IMR-90 (cell line): Measurements from ENCODE around the gene ZNF774. TPM values are rescaled to one million over a fixed set of nuclear protein-coding genes. Genes with fewer than 3 reads are reported as not detected.

Experiments
- ATAC-seq: fragments of 200-7000 bp; cut with Tn5 transposase; 2 replicates; pipeline ENCODE4 v1.9.1; 2020; ENCODE audit warnings: low read depth, mild to moderate bottlenecking, moderate library complexity
- BruUV-seq: library from RNA; stranded (reverse); fragments of 400-500 nt; replicated peaks from 2 replicates; lab custom pipeline; 2021; lab: Mats Ljungman, UMichigan
- CTCF ChIA-PET: fragments of 300-600 bp; formaldehyde crosslinking; extraction: SDS; loops from one replicate; lab custom pipeline; 2021; ENCODE audit warnings: antibody characterized with exemption; lab: Yijun Ruan, JAX
- POLR2A ChIA-PET: fragments of 300-600 bp; sonication (Branson Sonifier 250); formaldehyde crosslinking; loops from one replicate; lab custom pipeline; 2022; ENCODE audit warnings: antibody characterized with exemption; ENCODE audit not compliant: unreplicated experiment; lab: Charles Lee
- DNase-seq: peaks from one replicate; pipeline ENCODE4 v3.0.0; 2013
- H2AFZ ChIP-seq: replicated peaks from 2 replicates; pipeline ENCODE3; 2013; ENCODE audit warnings: low read length, mild to moderate bottlenecking; ENCODE audit not compliant: poor library complexity
- H2AK5ac ChIP-seq: 2 replicates; pipeline ENCODE4 v1.6.1; 2013; ENCODE audit warnings: low read depth, low read length, inconsistent platforms
- H2AK9ac ChIP-seq: replicated peaks from 2 replicates; pipeline ENCODE3; 2013; ENCODE audit warnings: mild to moderate bottlenecking, low read depth, low read length, moderate library complexity; ENCODE audit not compliant: poor library complexity
- H2BK120ac ChIP-seq: 2 replicates; pipeline ENCODE4 v1.6.1; 2013; ENCODE audit warnings: low read depth, low read length, inconsistent platforms
- H2BK15ac ChIP-seq: 3 replicates; pipeline ENCODE4 v1.6.1; 2013; ENCODE audit warnings: low read depth, low read length, inconsistent platforms
- H2BK20ac ChIP-seq: 2 replicates; pipeline ENCODE4 v1.6.1; 2013; ENCODE audit warnings: low read depth, mild to moderate bottlenecking, inconsistent platforms, low read length, moderate library complexity
- H2BK5ac ChIP-seq: 2 replicates; pipeline ENCODE4 v1.6.1; 2013; ENCODE audit warnings: mild to moderate bottlenecking, low read depth, low read length, inconsistent platforms; ENCODE audit not compliant: poor library complexity, severe bottlenecking
- H3K14ac ChIP-seq: replicated peaks from 2 replicates; pipeline ENCODE4 v1.6.1; 2013; ENCODE audit warnings: low read depth, low read length, inconsistent platforms
- H3K18ac ChIP-seq: 2 replicates; pipeline ENCODE4 v1.6.1; 2013; ENCODE audit warnings: low read depth, low read length, control low read depth
- H3K23ac ChIP-seq: 2 replicates; pipeline ENCODE4 v1.6.1; 2013; ENCODE audit warnings: low read depth, low read length, inconsistent platforms
- H3K27ac ChIP-seq: 2 replicates; pipeline ENCODE4 v1.5.1; 2013; ENCODE audit warnings: mild to moderate bottlenecking, control low read depth, low read length; ENCODE audit not compliant: insufficient read depth
- H3K27me3 ChIP-seq: 2 replicates; pipeline ENCODE4 v1.6.1; 2013; ENCODE audit warnings: low read length; ENCODE audit not compliant: control insufficient read depth, insufficient read depth
- H3K36me3 ChIP-seq: 2 replicates; pipeline ENCODE4 v1.6.1; 2013; ENCODE audit warnings: low read length, mixed read lengths; ENCODE audit not compliant: control insufficient read depth, insufficient read depth
- H3K4ac ChIP-seq: 2 replicates; pipeline ENCODE4 v1.6.1; 2013; ENCODE audit warnings: low read depth, low read length, inconsistent platforms
- H3K4me1 ChIP-seq: 2 replicates; pipeline ENCODE4 v1.6.1; 2013; ENCODE audit warnings: low read length, mixed read lengths; ENCODE audit not compliant: control insufficient read depth, insufficient read depth
- H3K4me2 ChIP-seq: 2 replicates; pipeline ENCODE4 v1.6.1; 2013; ENCODE audit warnings: low read depth, mild to moderate bottlenecking, control low read depth, low read length, moderate library complexity
- H3K4me3 ChIP-seq: 2 replicates; pipeline ENCODE4 v1.5.1; 2013; ENCODE audit warnings: low read depth, mild to moderate bottlenecking, control low read depth, low read length, moderate library complexity; ENCODE audit not compliant: insufficient read depth
- H3K56ac ChIP-seq: 2 replicates; pipeline ENCODE4 v1.6.1; 2013; ENCODE audit warnings: low read length, inconsistent platforms; ENCODE audit not compliant: insufficient read depth; ENCODE audit errors: extremely low read depth
- H3K79me1 ChIP-seq, 2 experiments: 2 replicates each; pipeline ENCODE4 v1.6.1; 2013; ENCODE audit warnings: low read length in 2 of 2, inconsistent platforms in 1 of 2, low read depth in 1 of 2
- H3K9ac ChIP-seq: 2 replicates; pipeline ENCODE4 v1.6.1; 2013; ENCODE audit warnings: low read depth, low read length, control low read depth
- H3K9me1 ChIP-seq: 2 replicates; pipeline ENCODE4 v1.6.1; 2013; ENCODE audit warnings: low read length, inconsistent platforms; ENCODE audit not compliant: insufficient read depth
- H3K9me3 ChIP-seq: 2 replicates; pipeline ENCODE4 v1.6.1; 2013; ENCODE audit warnings: low read length; ENCODE audit not compliant: control insufficient read depth, insufficient read depth
- H4K20me1 ChIP-seq: 2 replicates; pipeline ENCODE4 v1.6.1; 2013; ENCODE audit warnings: low read length, inconsistent platforms; ENCODE audit not compliant: insufficient read depth
- H4K5ac ChIP-seq: 2 replicates; pipeline ENCODE4 v1.6.1; 2013; ENCODE audit warnings: mild to moderate bottlenecking, low read depth, low read length, control low read depth
- H4K8ac ChIP-seq, 2 experiments: 2 replicates each; pipeline ENCODE4 v1.6.1; 2013; ENCODE audit warnings: low read depth in 2 of 2, low read length in 2 of 2, control low read depth in 1 of 2, inconsistent platforms in 1 of 2
- H4K91ac ChIP-seq: 2 replicates; pipeline ENCODE4 v1.6.1; 2013; ENCODE audit warnings: low read depth, low read length, inconsistent platforms; ENCODE audit not compliant: insufficient read depth
- BHLHE40 ChIP-seq: fragments of 150-350 bp; IDR thresholded peaks from 2 replicates; pipeline ENCODE4 v1.6.1; 2016; ENCODE audit warnings: mild to moderate bottlenecking, low read depth, low read length
- CEBPB ChIP-seq: IDR thresholded peaks from 2 replicates; pipeline ENCODE4 v1.6.1; 2012; ENCODE audit warnings: low read depth, low read length, improper control_type of control experiment
- MAZ ChIP-seq: IDR thresholded peaks from 2 replicates; pipeline ENCODE4 v1.6.1; 2012; ENCODE audit warnings: low read depth, mild to moderate bottlenecking, low read length, improper control_type of control experiment, moderate library complexity, borderline replicate concordance
- dilution Hi-C: fragments of 300-500 bp; cut with HindIII; formaldehyde crosslinking; loops from one replicate; pipeline ENCODE4 v1.14.3; 2018; ENCODE audit warnings: low sequenced_read_pairs; ENCODE audit not compliant: unreplicated experiment
- in situ Hi-C: fragments of 300-500 bp; cut with MboI; formaldehyde crosslinking; loops from 3 replicates; pipeline ENCODE4 v1.14.3; 2019; ENCODE audit warnings: low sequenced_read_pairs, inconsistent platforms, mixed read lengths
- intact Hi-C: fragments of 100-400 bp; cut with micrococcal nuclease; formaldehyde crosslinking; loops from 2 replicates; pipeline ENCODE4 v1.10.0; 2022
- polyA plus RNA-seq, 3 experiments: library from polyadenylated mRNA; depleted of rRNA; stranded (reverse); fragments of >200 nt; gene quantifications; 2 replicates each; pipeline ENCODE4 v1.2.3, GENCODE V29; 2012; ENCODE audit warnings: low replicate concordance in 1 of 3
- total RNA-seq: library from RNA; depleted of rRNA; stranded (reverse); fragments of >200 nt; gene quantifications from 2 replicates; pipeline ENCODE4 v1.2.3, GENCODE V29; 2012

Gene ZNF774
- total and polyA plus RNA-seq, 2 of the 4 experiments (the other 2 are of a cell fraction): 0.91 to 1.1 TPM

GRCh38 chr15:90402223-90402622, 50.1 kb downstream of the ZNF774 start:
- peaks cover 12 to 49% of the 10 kb centered on the region in 2 experiments for H3K79me1 ChIP-seq
- peaks cover 18% of the 10 kb centered on the region for H3K4me1 ChIP-seq
- H3K9me3 ChIP-seq: no peaks in the 10 kb centered on the region
- peak overlapping the region; percentile 86; the same call in 1 of the 2 replicates for H3K23ac ChIP-seq
- no TSS peak for BruUV-seq
- peaks cover 12% of the 10 kb centered on the region for H3K9me1 ChIP-seq
- ChIA-PET POLR2A (interaction anchor here (0.5 to 0.6 kb wide), 2 partner anchors 19 to 533 kb away, joined by 3 read pairs; partner anchors contain the start of gene UNC45A), CTCF (interaction anchor here (1.5 kb wide), 1 partner anchor 12 kb away, joined by 3 read pairs; no protein-coding TSS in a partner anchor)
- H3K27ac ChIP-seq: no peak overlapping the region
- H4K5ac ChIP-seq: peak overlapping the region; percentile 28; the same call in 1 of the 2 replicates
- no peaks in the 10 kb centered on the region; the same call in 1 of the 2 replicates for H3K36me3 ChIP-seq
- 0 out of 2 replicates have a peak overlapping the region, but pooled peaks have one; percentile 62 for H3K56ac ChIP-seq
- peak; percentile 73 for ATAC-seq
- peak overlapping the region; percentile 61; the same call in 1 of the 2 replicates for H3K18ac ChIP-seq
- peak overlapping the region; percentile 82 for H2BK20ac ChIP-seq
- peak; percentile 30; the same call in 1 of the 2 replicates for TF ChIP-seq CEBPB
- no peak for TF ChIP-seq BHLHE40
- TF ChIP-seq MAZ: 0 out of 2 replicates have a peak, but pooled peaks have one; percentile 11
- H3K27me3 ChIP-seq: no peaks in the 10 kb centered on the region
- H3K4me2 ChIP-seq: peak overlapping the region; percentile 77; the same call in 1 of the 2 replicates
- DNase-seq: peak; percentile 85
- no peak overlapping the region for H3K9ac ChIP-seq
- H3K4me3 ChIP-seq: no peak overlapping the region
- peak overlapping the region; percentile 92 for H2BK5ac ChIP-seq
- peak overlapping the region; percentile 69; the same call in 1 of the 2 replicates for H3K14ac ChIP-seq
- H2AK9ac ChIP-seq: no peak overlapping the region
- dilution Hi-C loops (no loop called here), intact Hi-C loops (no loop called here), in situ Hi-C loops (no loop called here)
- peak overlapping the region; percentile 82; the same call in 1 of the 2 replicates for H3K4ac ChIP-seq
- H2AK5ac ChIP-seq: 0 out of 2 replicates have a peak overlapping the region, but pooled peaks have one; percentile 70
- peak overlapping the region; percentile 67; the same call in 1 of the 2 replicates for H2BK120ac ChIP-seq
- peak overlapping the region in 1 of 2 experiments; percentile 56; a peak in 2 of 4 replicates for H4K8ac ChIP-seq
- no peak overlapping the region for H2AFZ ChIP-seq
- H4K91ac ChIP-seq: no peak overlapping the region
- peak overlapping the region; percentile 6; the same call in 1 of the 3 replicates for H2BK15ac ChIP-seq
- H4K20me1 ChIP-seq: peaks cover 82% of the 10 kb centered on the region
